Mesendoderm (in vitro differentiated cells): ENCODE results near the gene TMEM150C.

Experiments used
- DNase-seq: peaks from one replicate; pipeline ENCODE4 v3.0.0; 2013
- H2AK5ac ChIP-seq: 2 replicates; pipeline ENCODE4 v1.6.1; 2013; ENCODE audit warnings: low read length, inconsistent platforms
- H2BK120ac ChIP-seq: 2 replicates; pipeline ENCODE4 v1.6.1; 2013; ENCODE audit warnings: low read depth, mild to moderate bottlenecking, low read length, moderate library complexity, mixed read lengths
- H2BK15ac ChIP-seq: replicated peaks from 2 replicates; pipeline ENCODE4 v1.6.1; 2013; ENCODE audit warnings: low read depth, mild to moderate bottlenecking, moderate library complexity
- H2BK5ac ChIP-seq: 2 replicates; pipeline ENCODE4 v1.6.1; 2013; ENCODE audit warnings: low read length, inconsistent platforms
- H3K18ac ChIP-seq: 2 replicates; pipeline ENCODE4 v1.6.1; 2013; ENCODE audit warnings: mild to moderate bottlenecking, low read length, mixed read lengths
- H3K23ac ChIP-seq: one replicate; pipeline ENCODE4 v1.6.1; 2013; ENCODE audit warnings: low read length
- H3K27ac ChIP-seq: 2 replicates; pipeline ENCODE4 v1.5.1; 2013; ENCODE audit warnings: low read depth, mild to moderate bottlenecking, inconsistent platforms, low read length, moderate library complexity
- H3K27me3 ChIP-seq: 2 replicates; pipeline ENCODE4 v1.6.1; 2013; ENCODE audit warnings: low read length, control low read depth, mild to moderate bottlenecking, inconsistent platforms; ENCODE audit not compliant: insufficient read depth, poor library complexity
- H3K36me3 ChIP-seq: 2 replicates; pipeline ENCODE4 v1.6.1; 2013; ENCODE audit warnings: low read length, inconsistent platforms; ENCODE audit not compliant: control insufficient read depth, insufficient read depth
- H3K4ac ChIP-seq: one replicate; pipeline ENCODE4 v1.6.1; 2013; ENCODE audit warnings: low read depth, mild to moderate bottlenecking, low read length, moderate library complexity
- H3K4me1 ChIP-seq: 2 replicates; pipeline ENCODE4 v1.6.1; 2013; ENCODE audit warnings: low read depth, low read length, inconsistent platforms; ENCODE audit not compliant: control insufficient read depth
- H3K4me2 ChIP-seq: 2 replicates; pipeline ENCODE4 v1.6.1; 2013; ENCODE audit warnings: low read length
- H3K4me3 ChIP-seq: 2 replicates; pipeline ENCODE4 v1.5.1; 2013; ENCODE audit warnings: mild to moderate bottlenecking, low read length
- H3K56ac ChIP-seq: one replicate; pipeline ENCODE4 v1.6.1; 2013; ENCODE audit warnings: low read length
- H3K79me1 ChIP-seq: 2 replicates; pipeline ENCODE4 v1.6.1; 2013; ENCODE audit warnings: low read length, inconsistent platforms
- H3K79me2 ChIP-seq: 2 replicates; pipeline ENCODE4 v1.6.1; 2013; ENCODE audit warnings: mild to moderate bottlenecking, low read length; ENCODE audit not compliant: control insufficient read depth, insufficient read depth
- H3K9ac ChIP-seq: 2 replicates; pipeline ENCODE4 v1.6.1; 2013; ENCODE audit warnings: low read length, inconsistent platforms
- H4K5ac ChIP-seq: one replicate; pipeline ENCODE4 v1.6.1; 2013; ENCODE audit warnings: low read length
- H4K8ac ChIP-seq: one replicate; pipeline ENCODE4 v1.6.1; 2013; ENCODE audit warnings: low read depth, mild to moderate bottlenecking, control low read depth, low read length, moderate library complexity
- WGBS: extraction: QIAGEN DNeasy Blood & Tissue Kit; methylation state at CpG from one replicate; pipeline ENCODE4 v1.1.7; 2013; ENCODE audit warnings: low lambda C conversion rate, missing lambda C conversion rate; ENCODE audit not compliant: insufficient coverage; ENCODE audit errors: extremely low coverage; 5-methylcytosine and 5-hydroxymethylcytosine counted together

Gene TMEM150C

DNA sequence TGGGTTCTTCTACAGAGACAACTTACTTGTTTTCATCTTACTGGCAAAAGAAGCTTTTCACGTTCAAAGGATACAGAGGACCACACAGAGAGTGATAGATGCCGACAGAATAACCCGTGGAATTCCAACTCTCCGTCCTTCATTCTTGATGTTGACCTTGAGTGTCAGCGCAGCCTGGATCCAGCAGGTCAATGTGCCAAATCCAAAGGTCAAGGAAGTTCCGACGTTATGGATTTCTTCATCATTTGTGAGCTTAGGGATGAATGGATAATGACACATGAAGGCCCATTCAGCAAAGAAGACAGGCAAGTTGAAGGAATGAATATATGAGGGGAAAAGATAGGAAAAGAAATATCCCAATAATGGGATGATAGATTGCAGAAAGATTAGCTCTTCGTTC is 71.8 kb downstream of the TMEM150C start:
- no peak overlapping the region for H3K4ac ChIP-seq
- H3K56ac ChIP-seq = no peak overlapping the region
- H3K27me3 ChIP-seq = no peaks in the 10 kb centered on the region
- no peaks in the 10 kb centered on the region for H3K79me2 ChIP-seq
- H3K9ac ChIP-seq = no peak overlapping the region
- no peak overlapping the region for H4K5ac ChIP-seq
- no peak overlapping the region for H3K4me2 ChIP-seq
- no peaks in the 10 kb centered on the region for H3K4me1 ChIP-seq
- no CpG with 5 or more reads among the region's 8 CpGs for WGBS
- no peak overlapping the region for H2BK120ac ChIP-seq
- no peak overlapping the region for H4K8ac ChIP-seq
- no peak overlapping the region for H3K4me3 ChIP-seq
- H3K18ac ChIP-seq = no peak overlapping the region
- H2BK5ac ChIP-seq = no peak overlapping the region
- H3K27ac ChIP-seq = no peak overlapping the region
- no peak overlapping the region for H2AK5ac ChIP-seq
- DNase-seq = no peak
- H2BK15ac ChIP-seq = no peak overlapping the region
- H3K79me1 ChIP-seq = no peaks in the 10 kb centered on the region
- H3K36me3 ChIP-seq = no peaks in the 10 kb centered on the region
- H3K23ac ChIP-seq = no peak overlapping the region

DNA sequence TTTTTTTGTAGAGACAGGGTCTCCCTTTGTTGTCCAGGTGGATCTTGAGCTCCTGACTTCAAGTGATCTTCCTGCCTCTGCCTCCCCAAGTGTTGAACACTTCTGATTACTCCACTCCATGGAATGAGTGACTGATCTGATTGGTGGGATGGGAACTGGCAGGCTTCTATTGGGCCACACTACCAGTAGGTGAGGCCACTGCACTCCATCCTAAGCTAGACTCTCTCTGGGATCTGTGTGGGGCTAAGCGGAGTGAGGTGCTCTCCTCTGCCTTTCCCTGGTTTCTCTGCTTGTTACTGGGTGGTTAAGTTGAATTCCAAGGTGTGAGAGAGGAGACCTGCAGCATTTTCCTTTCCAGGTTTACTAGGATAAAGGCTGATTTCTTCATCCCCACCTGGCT is 72.7 kb downstream of the TMEM150C start:
- Histone ChIP-seq H4K8ac (no peak overlapping the region), H2BK5ac (no peak overlapping the region), H2BK120ac (no peak overlapping the region), H4K5ac (no peak overlapping the region), H3K4ac (no peak overlapping the region), H2AK5ac (no peak overlapping the region), H3K9ac (no peak overlapping the region), H3K56ac (no peak overlapping the region), H3K23ac (no peak overlapping the region), H3K79me1 (no peaks in the 10 kb centered on the region), H3K4me2 (no peak overlapping the region), H3K36me3 (no peaks in the 10 kb centered on the region), H2BK15ac (no peak overlapping the region), H3K27ac (no peak overlapping the region), H3K79me2 (no peaks in the 10 kb centered on the region), H3K4me1 (no peaks in the 10 kb centered on the region), H3K27me3 (no peaks in the 10 kb centered on the region), H3K18ac (no peak overlapping the region), H3K4me3 (no peak overlapping the region)
- DNase-seq = no peak
- whole genome bisulfite sequencing = no CpG with 5 or more reads among the region's 1 CpG

DNA sequence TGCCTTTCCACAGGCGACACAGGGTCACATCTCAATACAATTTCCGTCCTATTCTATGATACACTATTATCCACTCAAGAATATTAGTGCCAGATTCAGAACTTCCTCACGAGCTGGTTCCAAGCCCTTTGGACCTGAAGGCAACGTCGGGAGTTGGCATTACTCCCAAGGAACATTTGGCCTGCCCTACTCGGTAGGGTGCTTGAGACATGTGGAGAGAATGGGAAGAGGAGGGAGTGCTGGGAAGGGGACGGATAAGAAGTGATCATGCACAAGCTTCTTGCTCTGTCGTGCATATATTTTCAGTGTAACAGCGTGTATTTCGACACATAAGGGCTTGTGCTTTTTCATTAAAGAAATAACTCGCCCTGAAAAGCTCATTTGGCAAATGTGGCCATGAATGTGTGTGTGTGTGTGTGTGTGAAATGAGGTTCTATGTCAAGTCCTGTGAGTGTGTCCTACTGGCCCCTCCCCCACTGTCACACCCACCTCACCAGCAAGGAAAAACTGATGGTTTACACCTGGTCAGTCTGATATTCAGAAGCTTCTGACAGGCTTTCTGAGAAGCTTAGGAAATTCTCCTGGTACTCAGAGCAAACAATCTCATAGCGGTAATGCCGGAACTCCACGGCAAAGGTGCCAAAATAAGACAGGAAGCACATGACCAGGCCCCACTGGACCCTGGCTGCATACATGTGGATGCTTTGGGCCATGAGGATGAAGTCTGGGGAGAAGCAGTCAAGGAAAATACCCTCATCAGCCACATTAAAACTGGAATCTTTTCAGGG is 76.6 kb downstream of the TMEM150C start:
- no peak for DNase-seq
- no peak overlapping the region for H3K18ac ChIP-seq
- no peak overlapping the region for H2BK120ac ChIP-seq
- H3K23ac ChIP-seq = no peak overlapping the region
- H3K79me1 ChIP-seq = no peaks in the 10 kb centered on the region
- H3K56ac ChIP-seq = no peak overlapping the region
- H4K5ac ChIP-seq = no peak overlapping the region
- no peaks in the 10 kb centered on the region for H3K79me2 ChIP-seq
- no peaks in the 10 kb centered on the region for H3K4me1 ChIP-seq
- H3K4me3 ChIP-seq = no peak overlapping the region
- no peak overlapping the region for H2BK15ac ChIP-seq
- H2AK5ac ChIP-seq = no peak overlapping the region
- H3K4me2 ChIP-seq = no peak overlapping the region
- H3K27ac ChIP-seq = no peak overlapping the region
- no peak overlapping the region for H3K9ac ChIP-seq
- no peaks in the 10 kb centered on the region for H3K36me3 ChIP-seq
- H4K8ac ChIP-seq = no peak overlapping the region
- no CpG with 5 or more reads among the region's 14 CpGs for WGBS
- H3K27me3 ChIP-seq = no peaks in the 10 kb centered on the region
- no peak overlapping the region for H2BK5ac ChIP-seq
- no peak overlapping the region for H3K4ac ChIP-seq

DNA sequence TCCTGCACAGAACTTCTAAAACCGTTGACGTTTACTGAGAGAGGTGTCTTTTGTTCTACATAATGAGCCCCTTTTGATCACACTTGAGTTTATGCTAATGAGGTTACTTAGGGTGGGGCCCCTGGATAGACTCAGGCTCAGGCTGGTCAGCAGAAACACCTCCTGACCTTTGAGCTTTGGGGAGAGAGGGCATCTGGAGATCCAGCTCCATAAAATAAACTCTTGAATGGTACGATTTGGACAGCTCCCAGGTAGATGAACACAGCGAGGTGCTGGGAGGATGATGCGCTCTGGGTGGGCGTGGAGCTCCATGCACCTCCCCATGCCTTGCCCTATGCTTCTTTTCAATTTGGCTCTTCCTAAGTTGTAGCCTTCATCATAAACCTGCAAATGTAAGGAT is 79.4 kb downstream of the TMEM150C start:
- Histone ChIP-seq H2BK15ac (no peak overlapping the region), H3K4ac (no peak overlapping the region), H3K9ac (no peak overlapping the region), H3K27me3 (no peaks in the 10 kb centered on the region), H2AK5ac (no peak overlapping the region), H3K79me1 (no peaks in the 10 kb centered on the region), H3K56ac (no peak overlapping the region), H3K4me2 (no peak overlapping the region), H3K27ac (no peak overlapping the region), H2BK5ac (no peak overlapping the region), H3K36me3 (no peaks in the 10 kb centered on the region), H3K23ac (no peak overlapping the region), H3K4me3 (no peak overlapping the region), H3K79me2 (no peaks in the 10 kb centered on the region), H3K4me1 (no peaks in the 10 kb centered on the region), H3K18ac (no peak overlapping the region), H4K8ac (no peak overlapping the region), H4K5ac (no peak overlapping the region), H2BK120ac (no peak overlapping the region)
- no peak for DNase-seq
- no CpG with 5 or more reads among the region's 6 CpGs for WGBS

DNA sequence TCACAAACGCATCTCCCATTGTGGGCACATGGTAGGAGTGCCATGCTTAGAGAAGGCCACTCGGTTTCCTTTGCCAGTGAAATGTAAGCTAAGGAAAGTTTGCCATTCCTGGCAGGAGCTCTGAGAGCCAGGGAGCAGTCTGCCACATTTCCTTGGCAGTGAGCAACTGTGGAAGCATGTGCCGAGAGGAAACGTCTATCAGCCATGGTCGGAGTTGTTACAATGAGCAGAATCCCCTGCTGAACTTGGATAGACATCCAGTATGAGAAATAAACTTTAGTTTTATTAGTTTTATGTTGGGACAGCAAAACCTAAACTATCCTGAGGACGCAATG is 80.3 kb downstream of the TMEM150C start:
- Histone ChIP-seq H2AK5ac (no peak overlapping the region), H3K27me3 (no peaks in the 10 kb centered on the region), H4K8ac (no peak overlapping the region), H3K4me2 (no peak overlapping the region), H3K79me2 (no peaks in the 10 kb centered on the region), H3K9ac (no peak overlapping the region), H2BK120ac (no peak overlapping the region), H3K23ac (no peak overlapping the region), H3K4ac (no peak overlapping the region), H3K18ac (no peak overlapping the region), H3K79me1 (no peaks in the 10 kb centered on the region), H4K5ac (no peak overlapping the region), H3K27ac (no peak overlapping the region), H2BK15ac (no peak overlapping the region), H3K36me3 (no peaks in the 10 kb centered on the region), H3K4me1 (no peaks in the 10 kb centered on the region), H2BK5ac (no peak overlapping the region), H3K56ac (no peak overlapping the region), H3K4me3 (no peak overlapping the region)
- WGBS = no CpG with 5 or more reads among the region's 6 CpGs
- no peak for DNase-seq
